ENCODE data around the gene RGS7. TPM values are rescaled to one million over a fixed set of nuclear protein-coding genes. Genes with fewer than 3 reads are reported as not detected.
"Not testable (repeated sequence)": the region's sequence is repeated elsewhere in the genome, so short reads cannot be mapped to it uniquely, and the experiment has no call there.

Gene RGS7
- total RNA-seq, 1 experiment from 2014 or later: 1.0 TPM

- Mint-ChIP-seq H3K36me3 (ENCODE audit: insufficient read depth, unreplicated experiment) (no peaks in the 10 kb centered on the region), H3K4me1 (ENCODE audit: low read depth, unreplicated experiment) (peaks cover 10% of the 10 kb centered on the region), H3K4me3 (ENCODE audit: low read depth, unreplicated experiment) (no peak overlapping the region), H3K27me3 (ENCODE audit: unreplicated experiment) (no peaks in the 10 kb centered on the region), H3K27ac (ENCODE audit: unreplicated experiment) (no peak overlapping the region), H3K9me3 (ENCODE audit: low read depth, unreplicated experiment) (peaks cover 4% of the 10 kb centered on the region)
- intact Hi-C loops (cut with micrococcal nuclease; ENCODE audit: unreplicated experiment): no loop called here
- BruUV-seq (replicated peaks): no TSS peak
- CTCF ChIA-PET: no interaction called here
- TF ChIP-seq, protein P1, sequence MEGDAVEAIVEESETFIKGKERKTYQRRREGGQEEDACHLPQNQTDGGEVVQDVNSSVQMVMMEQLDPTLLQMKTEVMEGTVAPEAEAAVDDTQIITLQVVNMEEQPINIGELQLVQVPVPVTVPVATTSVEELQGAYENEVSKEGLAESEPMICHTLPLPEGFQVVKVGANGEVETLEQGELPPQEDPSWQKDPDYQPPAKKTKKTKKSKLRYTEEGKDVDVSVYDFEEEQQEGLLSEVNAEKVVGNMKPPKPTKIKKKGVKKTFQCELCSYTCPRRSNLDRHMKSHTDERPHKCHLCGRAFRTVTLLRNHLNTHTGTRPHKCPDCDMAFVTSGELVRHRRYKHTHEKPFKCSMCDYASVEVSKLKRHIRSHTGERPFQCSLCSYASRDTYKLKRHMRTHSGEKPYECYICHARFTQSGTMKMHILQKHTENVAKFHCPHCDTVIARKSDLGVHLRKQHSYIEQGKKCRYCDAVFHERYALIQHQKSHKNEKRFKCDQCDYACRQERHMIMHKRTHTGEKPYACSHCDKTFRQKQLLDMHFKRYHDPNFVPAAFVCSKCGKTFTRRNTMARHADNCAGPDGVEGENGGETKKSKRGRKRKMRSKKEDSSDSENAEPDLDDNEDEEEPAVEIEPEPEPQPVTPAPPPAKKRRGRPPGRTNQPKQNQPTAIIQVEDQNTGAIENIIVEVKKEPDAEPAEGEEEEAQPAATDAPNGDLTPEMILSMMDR (IDR thresholded peaks at IDR 0.05; ENCODE audit: unreplicated experiment): no peak
- DNase-seq: no peak
Observed at GRCh38 chr1:241143765-241144442, 213.1 kb downstream of the RGS7 start.

GRCh38 chr1:241142493-241142892 is 214.5 kb downstream of the RGS7 start:
- no TSS peak for BruUV-seq (replicated peaks)
- no peak overlapping the region for H3K27ac Mint-ChIP-seq (ENCODE audit: unreplicated experiment)
- CTCF ChIA-PET: no interaction called here

DNA sequence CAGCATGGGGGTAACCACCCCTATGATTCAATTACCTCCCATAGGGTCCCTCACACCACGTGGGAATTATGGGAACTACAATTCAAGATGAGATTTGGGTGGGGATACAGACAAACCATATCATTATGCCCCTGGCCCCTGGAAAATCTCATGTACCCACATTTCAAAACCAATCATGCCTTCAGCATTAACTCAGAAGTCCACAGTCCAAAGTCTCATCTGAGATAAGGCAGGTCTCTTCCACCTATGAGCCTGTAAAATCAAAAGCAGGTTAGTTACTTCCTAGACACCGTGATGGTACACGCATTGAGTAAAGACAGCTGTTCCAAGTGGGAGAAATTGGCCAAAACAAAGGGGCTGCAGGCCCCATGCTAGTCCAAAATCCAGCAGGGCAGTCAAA is 215.4 kb downstream of the RGS7 start:
- H3K36me3 Mint-ChIP-seq (ENCODE audit: insufficient read depth, unreplicated experiment); CTCF ChIA-PET; H3K9me3 Mint-ChIP-seq (ENCODE audit: low read depth, unreplicated experiment); H3K27ac Mint-ChIP-seq (ENCODE audit: unreplicated experiment); H3K4me3 Mint-ChIP-seq (ENCODE audit: low read depth, unreplicated experiment); DNase-seq; H3K27me3 Mint-ChIP-seq (ENCODE audit: unreplicated experiment); intact Hi-C loops (cut with micrococcal nuclease; ENCODE audit: unreplicated experiment); BruUV-seq (replicated peaks): not testable (repeated sequence)
- peaks cover 10% of the 10 kb centered on the region for H3K4me1 Mint-ChIP-seq (ENCODE audit: low read depth, unreplicated experiment)

More at GRCh38 chr1:241142493-241142892, 214.5 kb downstream of the RGS7 start:
- no peaks in the 10 kb centered on the region for H3K27me3 Mint-ChIP-seq (ENCODE audit: unreplicated experiment)
- intact Hi-C loops (cut with micrococcal nuclease; ENCODE audit: unreplicated experiment): no loop called here
- peaks cover 4% of the 10 kb centered on the region for H3K9me3 Mint-ChIP-seq (ENCODE audit: low read depth, unreplicated experiment)
- H3K4me3 Mint-ChIP-seq (ENCODE audit: low read depth, unreplicated experiment): no peak overlapping the region
- H3K4me1 Mint-ChIP-seq (ENCODE audit: low read depth, unreplicated experiment): peaks cover 10% of the 10 kb centered on the region
- TF ChIP-seq, protein P1 (IDR thresholded peaks at IDR 0.05; ENCODE audit: unreplicated experiment): no peak
- H3K36me3 Mint-ChIP-seq (ENCODE audit: insufficient read depth, unreplicated experiment): no peaks in the 10 kb centered on the region
- DNase-seq: no peak

- H3K9me3 Mint-ChIP-seq (ENCODE audit: low read depth, unreplicated experiment): peaks cover 4% of the 10 kb centered on the region
- peaks cover 10% of the 10 kb centered on the region for H3K4me1 Mint-ChIP-seq (ENCODE audit: low read depth, unreplicated experiment)
- no peaks in the 10 kb centered on the region for H3K36me3 Mint-ChIP-seq (ENCODE audit: insufficient read depth, unreplicated experiment)
- TF ChIP-seq, protein P1 (IDR thresholded peaks at IDR 0.05; ENCODE audit: unreplicated experiment): no peak
- no peak overlapping the region for H3K27ac Mint-ChIP-seq (ENCODE audit: unreplicated experiment)
- H3K27me3 Mint-ChIP-seq (ENCODE audit: unreplicated experiment): no peaks in the 10 kb centered on the region
- intact Hi-C loops (cut with micrococcal nuclease; ENCODE audit: unreplicated experiment): no loop called here
- no TSS peak for BruUV-seq (replicated peaks)
- no peak overlapping the region for H3K4me3 Mint-ChIP-seq (ENCODE audit: low read depth, unreplicated experiment)
- no peak for DNase-seq
- CTCF ChIA-PET: no interaction called here
Observed at GRCh38 chr1:241140670-241141069, 216.3 kb downstream of the RGS7 start.

- BruUV-seq (replicated peaks): no TSS peak
- Mint-ChIP-seq H3K4me3 (ENCODE audit: low read depth, unreplicated experiment) (no peak overlapping the region), H3K36me3 (ENCODE audit: insufficient read depth, unreplicated experiment) (no peaks in the 10 kb centered on the region)
Observed at GRCh38 chr1:241139047-241139446, 218.0 kb downstream of the RGS7 start.

More at GRCh38 chr1:241139047-241139446, 218.0 kb downstream of the RGS7 start:
- no peak for DNase-seq
- CTCF ChIA-PET: no interaction called here
- H3K27me3 Mint-ChIP-seq (ENCODE audit: unreplicated experiment): no peaks in the 10 kb centered on the region
- no peak overlapping the region for H3K27ac Mint-ChIP-seq (ENCODE audit: unreplicated experiment)
- H3K9me3 Mint-ChIP-seq (ENCODE audit: low read depth, unreplicated experiment): peaks cover 4% of the 10 kb centered on the region
- TF ChIP-seq, protein P1 (IDR thresholded peaks at IDR 0.05; ENCODE audit: unreplicated experiment): no peak
- intact Hi-C loops (cut with micrococcal nuclease; ENCODE audit: unreplicated experiment): no loop called here
- H3K4me1 Mint-ChIP-seq (ENCODE audit: low read depth, unreplicated experiment): peaks cover 10% of the 10 kb centered on the region

Measured in Calu3 (cell line).